IPS-18c (cell line): ENCODE measurements around the gene FAM124A.

Experiments used
- H3K4me3 ChIP-seq: 2 replicates; pipeline ENCODE4 v1.7.0; 2013; ENCODE audit warnings: low read depth, mild to moderate bottlenecking, low read length, moderate library complexity; ENCODE audit not compliant: insufficient read depth
- H3K9me3 ChIP-seq: one replicate; pipeline ENCODE4 v1.6.1; 2013; ENCODE audit warnings: mild to moderate bottlenecking, low read length, moderate library complexity; ENCODE audit not compliant: control insufficient read depth, insufficient read depth

Gene FAM124A

DNA sequence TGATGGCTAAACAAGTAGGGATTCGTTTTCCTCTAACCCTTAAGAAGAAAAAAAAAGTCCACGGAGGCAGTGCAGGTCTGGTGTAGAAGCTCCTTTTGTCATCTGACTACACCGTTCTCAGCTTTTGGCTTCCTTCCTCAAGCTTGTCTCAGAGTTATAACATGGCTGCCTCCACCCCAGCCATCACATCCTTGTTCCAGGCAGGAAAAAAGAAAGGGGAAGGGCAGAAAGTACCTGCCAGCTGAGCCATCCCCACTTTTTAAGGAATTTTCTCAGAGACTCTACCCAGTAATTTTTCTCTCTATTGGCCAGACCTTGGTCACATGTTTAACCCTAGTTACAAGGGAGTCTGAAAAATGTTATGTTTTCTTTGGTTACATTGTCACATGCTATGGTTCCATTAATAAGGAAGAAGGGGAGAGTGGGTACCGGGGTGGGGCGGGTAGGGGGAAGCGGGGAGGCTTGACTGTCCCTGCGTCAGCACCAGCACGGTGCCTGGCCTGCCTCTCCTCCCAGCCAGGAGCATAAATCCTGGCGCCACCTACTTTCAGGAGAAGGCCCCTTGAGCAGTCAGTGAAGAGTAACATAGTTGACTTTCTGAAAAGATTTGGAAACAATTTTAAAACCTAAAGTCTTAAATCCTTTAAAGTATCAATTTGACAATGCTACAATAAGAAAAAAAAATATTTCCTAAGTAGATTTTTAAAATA is 11.1 kb downstream of the FAM124A start:
- no peak overlapping the region for H3K4me3 ChIP-seq
- no peaks in the 10 kb centered on the region for H3K9me3 ChIP-seq

DNA sequence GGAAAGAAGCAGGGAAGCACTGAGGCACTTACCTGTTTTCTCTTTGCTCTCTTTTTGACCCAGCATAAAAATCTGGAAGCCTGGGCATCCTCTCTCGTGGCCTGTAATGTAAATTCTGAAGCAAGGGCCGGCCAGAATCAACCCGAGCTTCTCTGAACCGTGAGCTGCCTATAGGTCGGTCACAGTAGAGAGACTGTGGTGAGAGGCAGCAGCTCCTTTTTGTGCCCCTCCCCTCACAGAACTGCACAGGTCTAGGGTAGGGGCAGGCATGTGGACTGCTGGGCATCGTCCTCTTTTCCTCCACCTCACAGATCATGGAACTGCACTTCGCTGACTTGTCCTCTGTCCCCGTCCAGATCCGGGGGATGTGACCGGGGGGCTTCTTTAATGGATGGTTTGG is 12.5 kb downstream of the FAM124A start:
- Histone ChIP-seq H3K9me3 (no peaks in the 10 kb centered on the region), H3K4me3 (no peak overlapping the region)

DNA sequence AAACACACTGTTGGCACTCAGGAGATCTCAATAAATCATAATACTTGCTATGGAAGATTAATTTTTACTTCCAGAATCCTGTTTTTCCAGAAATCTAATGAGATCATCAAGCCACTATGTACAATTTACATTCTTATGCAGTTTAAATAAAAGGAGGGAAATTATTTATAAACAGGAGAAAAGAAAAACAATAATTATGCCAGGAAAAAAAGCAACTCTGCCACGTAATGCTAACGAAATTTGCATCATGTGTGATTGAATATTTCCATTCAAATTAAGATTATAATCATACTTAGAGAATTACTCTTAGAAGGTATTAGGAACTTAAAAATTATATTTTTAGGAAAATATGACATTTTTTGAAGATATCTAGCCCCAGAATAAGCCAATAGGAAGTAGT is 13.0 kb downstream of the FAM124A start:
- no peak overlapping the region for H3K4me3 ChIP-seq

DNA sequence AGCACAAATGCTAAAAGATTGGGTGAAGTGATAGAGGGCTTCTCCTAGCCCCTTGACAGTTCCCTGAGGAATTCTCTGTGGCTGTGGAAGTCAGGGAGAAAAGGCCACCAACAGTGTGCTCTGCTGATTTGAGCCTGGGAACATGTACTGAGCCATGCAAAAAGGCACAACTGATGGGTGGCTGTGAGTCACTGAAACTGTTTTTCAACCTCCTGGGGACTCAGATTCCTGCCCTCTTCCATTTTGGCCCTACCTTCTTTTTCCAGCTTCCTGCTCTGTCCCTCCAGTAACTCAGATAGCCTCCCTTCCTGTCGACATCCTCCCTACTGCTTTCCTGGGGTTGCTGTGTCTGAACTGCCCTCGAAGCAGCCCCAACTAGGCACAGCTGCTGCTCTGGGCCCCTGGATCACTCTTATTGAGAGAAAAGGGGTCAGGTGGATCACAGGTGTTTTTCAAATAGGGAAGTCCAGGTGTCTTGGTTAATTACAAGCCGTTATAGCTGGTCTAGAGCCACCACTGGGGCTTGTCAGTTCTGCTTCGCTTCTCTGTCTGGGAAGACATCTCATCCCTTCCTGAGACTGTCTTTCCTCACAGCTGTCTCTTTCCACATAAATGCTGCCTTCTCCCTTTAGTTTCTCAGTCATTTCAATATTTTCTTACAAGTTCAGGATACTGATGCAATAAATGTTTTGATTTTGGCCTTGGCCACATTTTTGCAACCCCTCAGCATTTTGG is 13.7 kb downstream of the FAM124A start:
- Histone ChIP-seq H3K4me3 (no peak overlapping the region), H3K9me3 (no peaks in the 10 kb centered on the region)

More for the DNA sequence above, 13.0 kb downstream of the FAM124A start:
- no peaks in the 10 kb centered on the region for H3K9me3 ChIP-seq

DNA sequence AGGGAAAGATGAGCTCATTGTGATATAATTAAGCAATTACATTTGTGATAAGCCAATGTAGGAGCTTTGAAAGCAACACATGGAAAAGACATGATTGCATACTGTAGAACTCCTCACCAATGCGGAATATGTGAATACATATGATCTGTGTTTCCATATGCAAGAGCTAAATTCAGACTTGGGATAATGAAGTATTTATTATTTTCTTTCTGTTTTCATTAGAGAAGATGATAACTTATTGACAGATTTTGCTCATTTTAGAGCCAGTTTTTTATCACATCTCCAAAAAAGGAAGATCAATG is 14.2 kb downstream of the FAM124A start:
- no peak overlapping the region for H3K4me3 ChIP-seq
- no peaks in the 10 kb centered on the region for H3K9me3 ChIP-seq

DNA sequence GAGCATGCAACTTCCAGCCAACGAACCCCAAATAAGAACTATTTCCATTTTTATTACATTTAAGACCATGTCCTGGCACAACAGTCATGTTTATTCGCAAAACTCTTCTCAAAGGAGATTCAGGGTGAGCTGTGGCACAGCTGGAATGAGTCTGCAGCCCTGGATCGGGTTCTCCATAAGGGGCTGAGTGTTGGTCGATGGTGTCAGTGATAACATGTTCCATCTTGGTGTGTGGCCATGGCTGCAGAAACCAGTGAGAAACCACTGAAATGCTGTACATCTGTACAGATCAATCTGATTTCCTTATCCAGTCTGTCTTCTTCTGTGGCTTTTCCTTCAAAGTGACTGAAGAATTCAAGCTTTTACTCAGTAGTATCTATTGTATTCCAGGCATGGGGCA is 15.2 kb downstream of the FAM124A start:
- no peaks in the 10 kb centered on the region for H3K9me3 ChIP-seq
- H3K4me3 ChIP-seq: no peak overlapping the region

DNA sequence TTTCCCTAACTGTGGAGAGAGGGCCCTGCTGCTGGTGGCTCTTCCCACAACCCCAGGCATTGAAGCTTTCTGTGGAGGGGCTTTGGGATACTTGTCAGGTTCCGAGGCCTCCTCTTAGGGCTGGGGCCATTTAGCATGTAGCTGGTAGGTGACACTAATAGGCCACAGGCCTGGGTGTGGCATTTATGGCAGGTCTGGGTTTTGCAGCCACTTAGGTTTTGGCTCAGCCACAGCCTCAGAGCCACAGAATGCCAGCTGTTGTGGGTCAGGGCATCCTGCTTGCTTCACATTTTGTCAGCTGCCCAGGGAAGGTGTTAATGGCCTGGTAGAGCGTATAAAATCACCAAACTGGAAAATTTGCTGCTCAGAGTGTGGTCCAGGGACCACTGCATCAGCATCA is 15.7 kb downstream of the FAM124A start:
- H3K4me3 ChIP-seq: no peak overlapping the region
- H3K9me3 ChIP-seq: no peaks in the 10 kb centered on the region

DNA sequence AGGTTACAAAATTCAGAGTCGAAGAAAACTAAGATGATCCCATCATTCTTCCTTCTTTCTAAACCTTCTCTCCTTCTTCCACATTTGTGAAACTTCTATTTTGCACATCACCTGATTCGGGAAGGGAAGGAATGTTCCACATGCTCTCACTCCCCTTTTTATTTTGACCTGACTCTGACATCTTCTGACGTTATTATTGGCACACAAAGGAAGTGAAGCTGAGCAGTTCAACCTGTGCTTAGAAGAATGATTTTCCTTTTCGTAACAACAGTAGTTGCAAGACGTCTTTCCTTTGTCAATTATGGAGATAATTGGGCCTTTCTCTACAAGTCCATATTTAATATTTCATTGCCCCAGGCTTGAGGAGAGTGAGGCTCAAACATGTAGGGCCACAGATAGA is 18.0 kb downstream of the FAM124A start:
- Histone ChIP-seq H3K9me3 (no peaks in the 10 kb centered on the region), H3K4me3 (no peak overlapping the region)

DNA sequence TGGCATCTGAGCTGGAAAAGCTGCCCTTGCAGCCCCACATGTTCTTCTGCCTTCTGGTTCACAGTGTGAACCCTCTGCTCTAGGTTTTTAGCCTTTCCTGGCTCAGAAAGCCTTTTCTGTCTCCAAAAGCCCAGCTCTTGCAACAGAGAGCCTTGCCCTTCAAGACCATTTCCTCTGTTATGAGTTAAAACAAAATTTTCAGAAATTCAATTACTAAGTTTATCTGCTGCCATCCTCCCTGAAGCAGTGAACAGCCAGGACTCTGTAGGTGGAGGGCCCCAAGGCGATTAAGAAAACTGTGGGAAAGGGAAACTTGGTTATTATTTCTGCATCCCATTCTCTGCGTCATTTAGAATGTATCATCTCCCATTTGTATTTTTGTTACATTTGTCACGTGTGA is 18.8 kb downstream of the FAM124A start:
- Histone ChIP-seq H3K4me3 (no peak overlapping the region), H3K9me3 (no peaks in the 10 kb centered on the region)

DNA sequence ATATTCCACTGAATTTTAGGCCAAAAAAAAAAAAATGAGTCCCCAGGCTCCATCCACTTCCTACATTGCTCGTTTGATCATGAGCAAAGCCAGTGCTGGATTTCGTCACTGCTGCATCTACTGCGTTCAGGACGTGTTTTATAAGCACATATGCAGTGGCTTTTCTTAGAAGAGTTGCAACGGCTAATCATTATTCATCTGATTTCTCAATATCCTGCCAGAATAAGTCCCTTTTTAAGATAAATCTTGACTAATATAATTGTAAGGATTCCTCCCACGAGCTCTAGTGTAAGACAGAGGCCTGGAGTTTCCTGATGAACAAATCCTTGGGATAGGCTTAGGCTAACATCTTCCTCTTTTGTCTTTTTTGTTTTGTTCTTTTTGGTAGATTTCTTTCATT is 19.5 kb downstream of the FAM124A start:
- Histone ChIP-seq H3K4me3 (no peak overlapping the region), H3K9me3 (no peaks in the 10 kb centered on the region)

DNA sequence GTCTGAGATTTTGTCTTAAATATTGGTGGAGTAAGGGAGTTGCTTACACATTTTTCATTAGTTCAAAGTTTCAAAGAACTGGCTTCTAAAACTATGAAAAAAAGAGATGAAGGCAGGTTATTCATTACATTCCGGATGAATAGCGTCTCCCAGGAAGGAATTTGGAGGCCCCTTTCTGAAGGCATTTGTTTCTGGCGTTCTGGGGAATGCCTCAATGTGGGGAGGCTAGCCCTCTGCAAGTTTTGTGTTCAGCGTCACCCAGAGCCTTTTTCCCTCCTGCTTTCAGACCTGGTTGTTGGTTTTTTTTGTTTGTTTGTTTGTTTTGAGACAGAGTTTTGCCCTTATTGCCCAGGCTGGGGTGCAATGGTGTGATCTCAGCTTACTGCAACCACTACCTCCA is 21.0 kb downstream of the FAM124A start:
- Histone ChIP-seq H3K9me3 (no peaks in the 10 kb centered on the region), H3K4me3 (no peak overlapping the region)

DNA sequence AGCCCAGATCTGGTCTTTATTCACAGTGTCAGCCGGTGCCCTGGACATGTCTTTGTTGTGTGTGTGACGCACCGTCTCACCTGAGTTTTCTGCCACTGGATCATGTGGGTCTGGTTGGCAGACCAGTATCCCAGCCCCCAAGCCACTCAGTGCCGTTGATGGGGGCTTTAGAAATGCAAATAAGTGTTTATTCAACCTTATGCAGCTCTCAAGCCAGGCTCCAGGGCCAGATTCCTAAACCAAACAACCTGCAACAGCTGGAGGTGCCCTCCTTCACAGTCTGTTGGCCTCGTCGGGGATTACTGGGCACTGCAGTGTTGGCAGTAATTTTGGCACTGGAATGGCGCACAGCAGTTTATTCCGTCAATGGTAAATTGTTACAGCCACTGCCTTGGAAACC is 21.6 kb downstream of the FAM124A start:
- Histone ChIP-seq H3K4me3 (no peak overlapping the region), H3K9me3 (no peaks in the 10 kb centered on the region)

DNA sequence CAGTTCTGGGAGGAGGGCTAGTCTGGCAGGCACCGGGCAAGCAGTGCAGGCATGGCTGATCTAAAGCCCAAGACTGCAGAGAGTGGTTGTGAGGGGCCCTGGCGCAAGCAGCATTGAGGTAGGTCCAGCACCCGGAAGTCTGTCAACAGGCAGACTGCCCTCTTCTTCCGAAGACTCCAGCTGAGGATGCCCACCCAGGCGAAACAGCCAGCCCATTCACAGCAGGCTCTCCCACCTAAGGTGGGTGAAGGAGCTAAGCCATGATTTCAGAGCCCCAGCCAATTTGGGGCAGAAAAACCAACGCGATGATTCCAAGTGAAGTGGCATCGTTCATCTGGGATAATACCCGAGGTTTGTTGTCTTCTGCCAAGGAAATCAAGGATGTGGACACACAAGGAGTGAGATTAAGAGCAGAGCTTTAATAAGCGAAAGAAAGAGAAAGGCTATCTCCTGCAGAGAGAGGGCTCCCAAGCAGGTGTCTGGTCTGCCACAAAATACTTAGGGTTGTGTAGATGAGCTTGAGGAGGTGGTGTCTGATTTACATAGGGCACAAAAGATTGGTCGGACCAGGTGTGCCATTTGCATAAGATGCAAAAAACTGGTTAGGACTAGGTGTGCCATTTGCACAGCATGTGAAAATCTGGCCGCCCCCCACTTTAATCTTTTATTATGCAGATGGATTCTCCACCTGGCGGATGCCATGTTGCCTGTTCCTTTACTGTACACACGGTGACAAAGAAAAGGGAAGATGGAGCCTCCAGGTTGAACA is 22.6 kb downstream of the FAM124A start:
- H3K4me3 ChIP-seq: no peak overlapping the region
- no peaks in the 10 kb centered on the region for H3K9me3 ChIP-seq

DNA sequence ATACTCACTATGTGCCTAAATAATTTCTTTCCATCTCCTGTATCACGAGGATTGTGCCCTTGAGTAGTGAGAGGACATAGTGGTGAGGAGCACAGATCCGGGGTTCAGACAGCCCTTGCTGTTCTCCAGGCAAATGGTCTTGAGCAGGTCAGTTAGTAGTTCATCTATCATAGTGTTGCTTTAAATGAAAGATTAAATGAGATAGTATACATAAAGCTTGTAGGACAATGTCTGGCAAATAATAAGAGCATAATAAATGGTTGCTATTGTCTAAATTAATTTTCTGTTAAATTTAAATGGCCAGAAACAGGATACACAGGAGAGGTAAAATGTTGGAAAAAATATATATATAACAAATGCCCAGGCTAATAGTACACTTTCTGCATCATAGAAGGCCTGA is 23.4 kb downstream of the FAM124A start:
- Histone ChIP-seq H3K4me3 (no peak overlapping the region), H3K9me3 (no peaks in the 10 kb centered on the region)

DNA sequence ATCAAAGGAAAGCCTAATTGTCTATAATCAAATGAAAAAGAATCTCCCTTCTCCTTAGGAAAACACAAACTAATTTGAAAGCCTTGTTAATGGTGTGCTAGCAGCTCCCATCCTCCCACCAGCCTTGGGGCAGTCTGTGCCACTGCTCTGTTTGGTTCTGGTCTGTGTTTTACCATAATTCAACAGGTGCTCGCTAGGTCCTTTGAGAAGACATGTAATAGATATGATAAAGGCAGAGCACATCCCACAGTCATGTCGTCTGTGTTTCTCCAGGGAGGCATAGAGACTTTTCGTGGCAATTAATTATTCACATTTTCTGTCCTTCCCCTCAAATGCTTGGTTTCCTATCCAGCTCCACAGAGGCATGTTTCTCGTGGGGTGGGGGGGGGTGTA is 23.8 kb downstream of the FAM124A start:
- no peak overlapping the region for H3K4me3 ChIP-seq
- no peaks in the 10 kb centered on the region for H3K9me3 ChIP-seq

DNA sequence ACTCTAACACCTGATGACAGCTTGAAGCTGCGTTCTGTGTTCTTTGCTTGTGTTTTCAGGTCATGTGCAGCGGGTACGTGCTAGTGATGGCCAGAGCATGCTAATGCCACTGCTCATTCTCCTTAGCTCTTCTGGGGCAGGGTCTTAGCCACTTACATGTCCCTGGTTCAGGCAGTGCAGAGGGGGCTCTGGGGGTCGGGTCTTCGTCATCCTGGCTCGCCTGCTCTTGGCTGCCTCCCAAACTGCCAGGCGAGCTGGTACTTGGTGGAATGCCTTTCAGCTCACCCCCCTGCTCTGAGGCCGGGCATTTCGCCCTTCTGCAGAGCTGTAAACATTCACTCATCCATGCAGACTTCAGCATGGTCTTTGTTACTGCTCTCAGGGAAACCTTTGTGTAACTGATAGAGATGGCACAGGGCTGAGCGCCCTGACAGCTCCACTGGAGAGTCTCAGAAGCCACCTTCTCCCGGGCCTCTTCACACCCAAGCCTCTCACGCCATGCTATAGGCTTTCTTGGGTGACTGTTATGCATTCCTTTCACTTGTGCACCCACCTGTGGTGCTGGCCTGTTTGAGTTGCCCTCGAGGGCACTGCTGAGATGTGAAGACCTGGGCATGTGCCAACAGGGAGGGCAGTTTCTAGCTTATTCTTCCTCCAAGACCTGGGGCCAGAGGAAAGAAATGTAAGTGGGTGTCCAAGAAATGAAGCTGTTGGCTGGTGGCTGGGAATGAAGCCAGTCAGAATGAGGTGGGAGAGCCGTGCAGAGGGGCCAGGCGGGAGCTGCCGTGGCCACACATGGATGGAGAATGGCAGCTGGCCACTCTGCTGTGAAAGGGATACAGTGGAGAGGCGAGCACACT is 24.4 kb downstream of the FAM124A start:
- no peak overlapping the region for H3K4me3 ChIP-seq
- H3K9me3 ChIP-seq: no peaks in the 10 kb centered on the region

DNA sequence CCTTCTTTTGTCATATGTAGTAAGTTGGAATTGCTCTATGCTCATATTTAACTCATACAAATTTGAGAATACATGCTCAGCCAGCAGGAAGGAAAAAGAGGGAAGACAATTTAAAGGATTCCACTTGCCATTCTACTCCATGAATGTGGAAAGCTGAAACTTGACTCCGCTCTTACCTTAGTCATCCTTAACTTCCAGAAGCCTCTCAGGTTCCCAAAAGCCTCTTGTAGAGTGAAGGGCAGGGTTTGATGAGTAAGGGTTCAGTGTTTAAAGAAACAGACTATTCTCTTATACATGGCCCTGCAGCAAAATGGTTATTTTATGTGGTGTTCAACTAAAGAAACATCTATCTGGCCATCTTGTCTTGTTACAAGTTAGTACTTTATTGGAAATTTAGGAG is 27.1 kb downstream of the FAM124A start:
- Histone ChIP-seq H3K4me3 (no peak overlapping the region), H3K9me3 (no peaks in the 10 kb centered on the region)
